HG03460 (cell line): Measurements from ENCODE around the gene FGF6.
"Not testable (repeated sequence)": the region's sequence is repeated elsewhere in the genome, so short reads cannot be mapped to it uniquely, and the experiment has no call there.

Source experiments
- ATAC-seq: cut with Tn5 transposase; IDR thresholded peaks from one replicate; pipeline ENCODE4 v1.9.1; 2021; ENCODE audit not compliant: unreplicated experiment

FGF6 gene

GRCh38 chr12:4445156-4446101, at the start of gene FGF6:
TSS of gene FGF6 (minus strand) at chr12:4445815. CDS start at chr12:4445570, 245 bp downstream.
- no peak for ATAC-seq

- no peak for ATAC-seq
These were observed 45.4 kb upstream of the FGF6 start for GRCh38 chr12:4490973-4491372.

GRCh38 chr12:4489556-4489955, 43.9 kb upstream of the FGF6 start:
- ATAC-seq, result no peak

GRCh38 chr12:4486980-4487379, 41.4 kb upstream of the FGF6 start:
- no peak for ATAC-seq

- no peak for ATAC-seq
These were observed 40.6 kb upstream of the FGF6 start for GRCh38 chr12:4486049-4486699.

GRCh38 chr12:4483885-4484823, 38.5 kb upstream of the FGF6 start:
- no peak for ATAC-seq

GRCh38 chr12:4482936-4483335, 37.3 kb upstream of the FGF6 start:
- ATAC-seq, result no peak

GRCh38 chr12:4478933-4479332, 33.3 kb upstream of the FGF6 start:
- ATAC-seq, result no peak

- no peak for ATAC-seq
These were observed 31.5 kb upstream of the FGF6 start for GRCh38 chr12:4477129-4477528.

GRCh38 chr12:4472046-4472445, 26.4 kb upstream of the FGF6 start:
- no peak for ATAC-seq

- ATAC-seq, result no peak
These were observed 25.6 kb upstream of the FGF6 start for GRCh38 chr12:4471256-4471655.

- no peak for ATAC-seq
These were observed 23.4 kb upstream of the FGF6 start for GRCh38 chr12:4468994-4469393.

GRCh38 chr12:4460761-4461160, 15.1 kb upstream of the FGF6 start:
- ATAC-seq, result no peak

- ATAC-seq, result not testable (repeated sequence)
These were observed 10.2 kb upstream of the FGF6 start for GRCh38 chr12:4455849-4456248.

- ATAC-seq, result no peak
These were observed 8.8 kb upstream of the FGF6 start for GRCh38 chr12:4454315-4454860.

GRCh38 chr12:4451694-4452093, 6.1 kb upstream of the FGF6 start:
- ATAC-seq, result no peak

- ATAC-seq, result no peak
These were observed 5.0 kb upstream of the FGF6 start for GRCh38 chr12:4450551-4451112.

- no peak for ATAC-seq
These were observed 4.2 kb upstream of the FGF6 start for GRCh38 chr12:4449851-4450221.

GRCh38 chr12:4448943-4449850, 3.6 kb upstream of the FGF6 start:
- no peak for ATAC-seq
